K562 (cell line): ENCODE results near the gene ZNF276. TPM values are rescaled to one million over a fixed set of nuclear protein-coding genes. Genes with fewer than 3 reads are reported as not detected.

Source experiments
- BRD9 ChIP-seq: fragments of 450-650 bp; IDR thresholded peaks from 2 replicates; pipeline ENCODE4 v1.6.1; 2018; ENCODE audit warnings: low read depth; ENCODE audit not compliant: partially characterized antibody
- CBX2 ChIP-seq: fragments of 200-600 bp; sonication (generic); IDR thresholded peaks from one replicate; pipeline ENCODE4 v1.6.1; 2012; ENCODE audit warnings: mild to moderate bottlenecking, low read length, inconsistent platforms; ENCODE audit not compliant: insufficient read depth, poor library complexity, severe bottlenecking
- DACH1 ChIP-seq: fragments of 450-650 bp; IDR thresholded peaks from 2 replicates; pipeline ENCODE4 v1.6.1; 2018; ENCODE audit not compliant: partially characterized antibody
- E2F8 ChIP-seq: fragments of 450-650 bp; IDR thresholded peaks from 2 replicates; pipeline ENCODE4 v1.7.1; 2018; ENCODE audit warnings: mild to moderate bottlenecking, low read depth; ENCODE audit not compliant: partially characterized antibody
- MECOM ChIP-seq: fragments of 250-450 bp; sonication (Bioruptor Pico); IDR thresholded peaks from 2 replicates; pipeline ENCODE4 v1.8.0; 2022; ENCODE audit warnings: inconsistent platforms
- MXI1 ChIP-seq: IDR thresholded peaks from 2 replicates; pipeline ENCODE4 v1.6.1; 2011; ENCODE audit warnings: low read depth, mild to moderate bottlenecking, improper control_type of control experiment, low read length
- PHF8 ChIP-seq: fragments of 200-600 bp; sonication (generic); IDR thresholded peaks from 2 replicates; pipeline ENCODE4 v1.6.1; 2012; ENCODE audit warnings: mixed run types, mild to moderate bottlenecking, inconsistent platforms, low read length, moderate library complexity, borderline replicate concordance
- PHTF2 ChIP-seq: fragments of 250-450 bp; sonication (Bioruptor Pico); IDR thresholded peaks from 2 replicates; pipeline ENCODE4 v1.5.0; 2021; ENCODE audit warnings: mild to moderate bottlenecking
- TCF3 ChIP-seq: sonication (generic); formaldehyde crosslinking; IDR thresholded peaks from 2 replicates; pipeline ENCODE4 v1.4.0; 2020; ENCODE audit warnings: mild to moderate bottlenecking, missing genetic modification reagents
- ZEB2 ChIP-seq: fragments of 450-650 bp; IDR thresholded peaks from 2 replicates; pipeline ENCODE4 v1.6.1; 2016
- ZNF584 ChIP-seq: fragments of 200-800 bp; sonication (Bioruptor generic); IDR thresholded peaks from 2 replicates; pipeline ENCODE4 v1.6.1; 2016; ENCODE audit warnings: low read depth, mild to moderate bottlenecking, missing genetic modification characterization, missing compliant biosample characterization
- ZNF699 ChIP-seq: fragments of 250-450 bp; sonication (Bioruptor Pico); IDR thresholded peaks from 2 replicates; pipeline ENCODE4 v1.8.0; 2021; ENCODE audit warnings: mild to moderate bottlenecking, moderate library complexity; ENCODE audit not compliant: insufficient replicate concordance
- ZNF778 ChIP-seq: fragments of 450-650 bp; formaldehyde crosslinking; IDR thresholded peaks from 2 replicates; pipeline ENCODE4 v1.4.0; 2020; ENCODE audit warnings: mild to moderate bottlenecking, moderate library complexity
- polyA plus RNA-seq, 8 experiments: library from polyadenylated mRNA; depleted of rRNA in 4 of 8; stranded (reverse) in 5 of 8; unstranded in 3 of 8; fragments of >200 nt; fragmentation: Nextera tagmentation in 2 of 8; fragmentation: Illumina TruSeq in 1 of 8; extraction: Ambion mirVana in 2 of 8; extraction: Trizol in 1 of 8; gene quantifications; 2 replicates each; pipeline versions ENCODE4 v1.2.1 to v1.2.3, GENCODE V29; 2011 to 2014; ENCODE audit warnings: inconsistent platforms in 1 of 8, missing spikeins in 1 of 8
- total RNA-seq, 7 experiments: library from RNA; depleted of rRNA in 6 of 7; stranded (reverse); fragments of >200 nt in 6 of 7; fragmentation: Illumina TruSeq in 2 of 7; extraction: Trizol in 2 of 7; gene quantifications; 2 replicates each; pipeline versions ENCODE4 v1.2.1 to v1.2.3, GENCODE V29; 2011 to 2021; ENCODE audit warnings: low replicate concordance in 1 of 7
- TF ChIP-seq, protein P1 (sequence below): fragments of 250-450 bp; sonication (Bioruptor Pico); IDR thresholded peaks from 2 replicates; pipeline ENCODE4 v1.4.0; 2020
- TF ChIP-seq, protein P2 (sequence below), 2 experiments: fragments of 150-350 bp in 1 of 2; IDR thresholded peaks; 2 replicates each; pipeline ENCODE4 v1.6.1; 2012 to 2016; ENCODE audit warnings: low read depth in 2 of 2, low read length in 2 of 2, mild to moderate bottlenecking in 1 of 2, moderate library complexity in 1 of 2

ZNF276 gene
- total and polyA plus RNA-seq, 9 of the 15 experiments (the other 6 are each of a cell fraction or from before 2014, with no cell fraction given), result 0.49 to 43.9 (median 15.8) TPM

DNA sequence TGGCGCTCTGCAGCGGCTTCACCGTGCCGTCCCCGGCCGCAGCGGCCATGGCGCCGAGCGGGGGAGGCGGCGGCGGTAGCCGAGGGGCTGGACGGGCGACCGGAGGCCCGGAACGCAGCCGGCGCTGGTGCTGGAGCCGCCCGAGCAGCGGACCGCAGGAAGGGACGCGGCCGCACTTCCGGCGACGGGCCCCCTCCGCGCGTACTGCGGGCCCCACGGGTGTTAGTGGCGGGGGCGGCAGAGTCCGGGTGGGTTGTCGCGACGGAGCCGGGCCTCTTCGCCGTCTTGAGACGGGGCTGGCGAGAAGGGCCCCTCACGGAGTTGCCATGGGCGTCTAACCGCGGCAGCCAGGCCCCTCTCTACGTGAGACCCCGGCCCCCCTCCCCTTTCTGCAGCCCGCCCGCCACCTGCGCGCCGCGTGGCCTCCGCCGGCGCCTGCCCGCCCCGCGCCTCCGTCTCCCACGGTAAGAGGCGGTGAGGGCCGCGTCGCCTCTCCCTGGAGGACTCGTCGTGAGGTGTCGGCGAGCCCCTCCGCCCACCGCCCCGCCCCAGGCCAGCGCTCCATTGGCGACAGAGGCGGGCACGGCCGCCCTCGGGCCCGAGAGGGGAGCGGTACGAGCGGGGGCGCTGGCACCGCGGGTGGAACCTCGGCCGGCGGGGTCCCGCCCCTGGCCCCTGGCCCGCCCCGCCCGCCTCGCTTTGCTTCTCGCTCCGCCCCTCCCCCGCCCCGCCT lies at the start of gene ZNF276, which contains the start of gene VPS9D1 (continued):
- TF ChIP-seq CBX2 (no peak), E2F8 (no peak), MECOM (CRISPR knock-in tag) (no peak), ZEB2 (peak; percentile 81), ZNF778 (no peak), BRD9 (no peak), TCF3 (peak; percentile 42; the same call in 1 of the 2 replicates), DACH1 (no peak), PHF8 (peak; percentile 52; the same call in 1 of the 2 replicates), PHTF2 (CRISPR knock-in tag) (0 out of 2 replicates have a peak, but pooled peaks have one; percentile 13), ZNF584 (CRISPR knock-in tag) (no peak), MXI1 (no peak), ZNF699 (CRISPR knock-in tag) (no peak)
- TF ChIP-seq, protein P1, sequence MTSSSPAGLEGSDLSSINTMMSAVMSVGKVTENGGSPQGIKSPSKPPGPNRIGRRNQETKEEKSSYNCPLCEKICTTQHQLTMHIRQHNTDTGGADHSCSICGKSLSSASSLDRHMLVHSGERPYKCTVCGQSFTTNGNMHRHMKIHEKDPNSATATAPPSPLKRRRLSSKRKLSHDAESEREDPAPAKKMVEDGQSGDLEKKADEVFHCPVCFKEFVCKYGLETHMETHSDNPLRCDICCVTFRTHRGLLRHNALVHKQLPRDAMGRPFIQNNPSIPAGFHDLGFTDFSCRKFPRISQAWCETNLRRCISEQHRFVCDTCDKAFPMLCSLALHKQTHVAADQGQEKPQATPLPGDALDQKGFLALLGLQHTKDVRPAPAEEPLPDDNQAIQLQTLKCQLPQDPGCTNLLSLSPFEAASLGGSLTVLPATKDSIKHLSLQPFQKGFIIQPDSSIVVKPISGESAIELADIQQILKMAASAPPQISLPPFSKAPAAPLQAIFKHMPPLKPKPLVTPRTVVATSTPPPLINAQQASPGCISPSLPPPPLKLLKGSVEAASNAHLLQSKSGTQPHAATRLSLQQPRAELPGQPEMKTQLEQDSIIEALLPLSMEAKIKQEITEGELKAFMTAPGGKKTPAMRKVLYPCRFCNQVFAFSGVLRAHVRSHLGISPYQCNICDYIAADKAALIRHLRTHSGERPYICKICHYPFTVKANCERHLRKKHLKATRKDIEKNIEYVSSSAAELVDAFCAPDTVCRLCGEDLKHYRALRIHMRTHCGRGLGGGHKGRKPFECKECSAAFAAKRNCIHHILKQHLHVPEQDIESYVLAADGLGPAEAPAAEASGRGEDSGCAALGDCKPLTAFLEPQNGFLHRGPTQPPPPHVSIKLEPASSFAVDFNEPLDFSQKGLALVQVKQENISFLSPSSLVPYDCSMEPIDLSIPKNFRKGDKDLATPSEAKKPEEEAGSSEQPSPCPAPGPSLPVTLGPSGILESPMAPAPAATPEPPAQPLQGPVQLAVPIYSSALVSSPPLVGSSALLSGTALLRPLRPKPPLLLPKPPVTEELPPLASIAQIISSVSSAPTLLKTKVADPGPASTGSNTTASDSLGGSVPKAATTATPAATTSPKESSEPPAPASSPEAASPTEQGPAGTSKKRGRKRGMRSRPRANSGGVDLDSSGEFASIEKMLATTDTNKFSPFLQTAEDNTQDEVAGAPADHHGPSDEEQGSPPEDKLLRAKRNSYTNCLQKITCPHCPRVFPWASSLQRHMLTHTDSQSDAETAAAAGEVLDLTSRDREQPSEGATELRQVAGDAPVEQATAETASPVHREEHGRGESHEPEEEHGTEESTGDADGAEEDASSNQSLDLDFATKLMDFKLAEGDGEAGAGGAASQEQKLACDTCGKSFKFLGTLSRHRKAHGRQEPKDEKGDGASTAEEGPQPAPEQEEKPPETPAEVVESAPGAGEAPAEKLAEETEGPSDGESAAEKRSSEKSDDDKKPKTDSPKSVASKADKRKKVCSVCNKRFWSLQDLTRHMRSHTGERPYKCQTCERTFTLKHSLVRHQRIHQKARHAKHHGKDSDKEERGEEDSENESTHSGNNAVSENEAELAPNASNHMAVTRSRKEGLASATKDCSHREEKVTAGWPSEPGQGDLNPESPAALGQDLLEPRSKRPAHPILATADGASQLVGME (CRISPR knock-in tag), result 0 out of 2 replicates have a peak, but pooled peaks have one; percentile 17
- TF ChIP-seq, protein P2, sequence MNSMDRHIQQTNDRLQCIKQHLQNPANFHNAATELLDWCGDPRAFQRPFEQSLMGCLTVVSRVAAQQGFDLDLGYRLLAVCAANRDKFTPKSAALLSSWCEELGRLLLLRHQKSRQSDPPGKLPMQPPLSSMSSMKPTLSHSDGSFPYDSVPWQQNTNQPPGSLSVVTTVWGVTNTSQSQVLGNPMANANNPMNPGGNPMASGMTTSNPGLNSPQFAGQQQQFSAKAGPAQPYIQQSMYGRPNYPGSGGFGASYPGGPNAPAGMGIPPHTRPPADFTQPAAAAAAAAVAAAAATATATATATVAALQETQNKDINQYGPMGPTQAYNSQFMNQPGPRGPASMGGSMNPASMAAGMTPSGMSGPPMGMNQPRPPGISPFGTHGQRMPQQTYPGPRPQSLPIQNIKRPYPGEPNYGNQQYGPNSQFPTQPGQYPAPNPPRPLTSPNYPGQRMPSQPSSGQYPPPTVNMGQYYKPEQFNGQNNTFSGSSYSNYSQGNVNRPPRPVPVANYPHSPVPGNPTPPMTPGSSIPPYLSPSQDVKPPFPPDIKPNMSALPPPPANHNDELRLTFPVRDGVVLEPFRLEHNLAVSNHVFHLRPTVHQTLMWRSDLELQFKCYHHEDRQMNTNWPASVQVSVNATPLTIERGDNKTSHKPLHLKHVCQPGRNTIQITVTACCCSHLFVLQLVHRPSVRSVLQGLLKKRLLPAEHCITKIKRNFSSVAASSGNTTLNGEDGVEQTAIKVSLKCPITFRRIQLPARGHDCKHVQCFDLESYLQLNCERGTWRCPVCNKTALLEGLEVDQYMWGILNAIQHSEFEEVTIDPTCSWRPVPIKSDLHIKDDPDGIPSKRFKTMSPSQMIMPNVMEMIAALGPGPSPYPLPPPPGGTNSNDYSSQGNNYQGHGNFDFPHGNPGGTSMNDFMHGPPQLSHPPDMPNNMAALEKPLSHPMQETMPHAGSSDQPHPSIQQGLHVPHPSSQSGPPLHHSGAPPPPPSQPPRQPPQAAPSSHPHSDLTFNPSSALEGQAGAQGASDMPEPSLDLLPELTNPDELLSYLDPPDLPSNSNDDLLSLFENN (IDR thresholded peaks at IDR 0.05; ENCODE audit: low read depth in 2 of 2, low read length in 2 of 2), result no peak
